Endothelial cell of umbilical vein (primary cell): Measurements from ENCODE around the gene IP6K1. TPM values are rescaled to one million over a fixed set of nuclear protein-coding genes. Genes with fewer than 3 reads are reported as not detected.
A peak's percentile ranks its signal among the peaks of the same experiment; 100 is the strongest.

Experiments
- BruUV-seq: library from RNA; stranded (reverse); fragments of 400-500 nt; replicated peaks from 2 replicates; lab custom pipeline; 2021; lab: Mats Ljungman, UMichigan
- CTCF ChIA-PET: fragments of 300-600, 350-600 bp; sonication (Branson Sonifier 250); formaldehyde crosslinking; loops from one replicate; lab custom pipeline; 2021; ENCODE audit warnings: antibody characterized with exemption, inconsistent platforms; lab: Charles Lee
- POLR2A ChIA-PET: fragments of 300-600, 350-600 bp; sonication (Branson Sonifier 250); formaldehyde crosslinking; loops from one replicate; lab custom pipeline; 2021; ENCODE audit warnings: antibody characterized with exemption, inconsistent platforms; lab: Charles Lee
- DNase-seq: peaks from one replicate; pipeline ENCODE4 v3.0.0-alpha.2; 2011; ENCODE audit warnings: low read depth, low spot score
- FAIRE-seq: peaks from 2 replicates; lab custom pipeline; 2011; peaks lifted over from hg19 to GRCh38; lab: Jason Lieb, UNC
- H2AFZ ChIP-seq: 2 replicates; pipeline ENCODE4 v1.6.0; 2012; ENCODE audit warnings: low read depth, low read length, control low read depth, inconsistent platforms
- H3K27ac ChIP-seq: 2 replicates; pipeline ENCODE4 v1.5.1; 2011; ENCODE audit warnings: low read depth, mild to moderate bottlenecking, control low read depth, low read length, moderate library complexity; ENCODE audit not compliant: insufficient read depth
- H3K27me3 ChIP-seq, 2 experiments: 2 replicates each; pipeline versions ENCODE4 v1.6.0 to v1.6.1; 2011; ENCODE audit warnings: low read length in 2 of 2, mixed read lengths in 1 of 2; ENCODE audit not compliant: control insufficient read depth in 2 of 2, insufficient read depth in 2 of 2
- H3K36me3 ChIP-seq, 2 experiments: 2 replicates in 1 of 2; 3 replicates in 1 of 2; pipeline ENCODE4 v1.5.1; 2011; ENCODE audit warnings: low read length in 2 of 2, mild to moderate bottlenecking in 1 of 2, moderate library complexity in 1 of 2; ENCODE audit not compliant: control insufficient read depth in 2 of 2, insufficient read depth in 2 of 2; ENCODE audit errors: extremely low read depth in 1 of 2
- H3K4me1 ChIP-seq: 3 replicates; pipeline ENCODE4 v1.5.1; 2011; ENCODE audit warnings: mild to moderate bottlenecking, low read length; ENCODE audit not compliant: control insufficient read depth, insufficient read depth; ENCODE audit errors: extremely low read depth
- H3K4me2 ChIP-seq: 2 replicates; pipeline ENCODE4 v1.6.1; 2011; ENCODE audit warnings: low read length, control low read depth, mixed read lengths; ENCODE audit not compliant: insufficient read depth
- H3K4me3 ChIP-seq, 3 experiments: fragments of 200-600 bp in 1 of 3; sonication (generic), shearing (Covaris generic) in 1 of 3; replicated peaks in 1 of 3; 2 replicates each; pipeline ENCODE4 v1.5.1; 2011 to 2016; ENCODE audit warnings: control low read depth in 3 of 3, low read length in 3 of 3, mild to moderate bottlenecking in 2 of 3, inconsistent platforms in 1 of 3, low read depth in 1 of 3, moderate library complexity in 1 of 3; ENCODE audit not compliant: insufficient read depth in 1 of 3
- H3K79me2 ChIP-seq: 2 replicates; pipeline ENCODE4 v1.6.0; 2012; ENCODE audit warnings: low read length, inconsistent platforms; ENCODE audit not compliant: control insufficient read depth, insufficient read depth
- H3K9ac ChIP-seq: replicated peaks from 2 replicates; pipeline ENCODE3; 2011; ENCODE audit warnings: low read length, control low read depth; ENCODE audit not compliant: insufficient read depth; ENCODE audit errors: extremely low read depth
- H3K9me1 ChIP-seq: replicated peaks from 3 replicates; pipeline ENCODE4 v1.6.0; 2011; ENCODE audit warnings: mild to moderate bottlenecking, low read length; ENCODE audit not compliant: control insufficient read depth, insufficient read depth; ENCODE audit errors: extremely low read depth
- H3K9me3 ChIP-seq: replicated peaks from 2 replicates; pipeline ENCODE4 v1.5.1; 2012; ENCODE audit warnings: low read length, inconsistent platforms; ENCODE audit not compliant: control insufficient read depth, insufficient read depth
- H4K20me1 ChIP-seq: replicated peaks from 2 replicates; pipeline ENCODE3; 2011; ENCODE audit warnings: mild to moderate bottlenecking, low read length; ENCODE audit not compliant: control insufficient read depth, insufficient read depth; ENCODE audit errors: extremely low read depth
- CTCF ChIP-seq, 2 donors: IDR thresholded peaks; 1 replicate in 1 of 2; 2 replicates in 1 of 2; pipeline ENCODE4 v1.5.1; 2011; ENCODE audit warnings: low read length in 2 of 2, mild to moderate bottlenecking in 2 of 2, moderate library complexity in 2 of 2, control low read depth in 1 of 2, inconsistent platforms in 1 of 2, low read depth in 1 of 2; ENCODE audit not compliant: insufficient read depth in 1 of 2; ENCODE audit errors: extremely low read depth in 1 of 2
- EZH2 ChIP-seq: IDR thresholded peaks from 2 replicates; pipeline ENCODE4 v1.6.1; 2012; ENCODE audit warnings: borderline replicate concordance, low read depth, mild to moderate bottlenecking, moderate library complexity, low read length, inconsistent platforms; ENCODE audit not compliant: severe bottlenecking
- FOS ChIP-seq: IDR thresholded peaks from 2 replicates; pipeline ENCODE4 v1.6.1; 2011; ENCODE audit warnings: mild to moderate bottlenecking, low read length, moderate library complexity, borderline replicate concordance; ENCODE audit not compliant: insufficient read depth
- GATA2 ChIP-seq: IDR thresholded peaks from 2 replicates; pipeline ENCODE4 v1.7.0; 2011; ENCODE audit warnings: low read depth, mild to moderate bottlenecking, moderate library complexity, mixed read lengths, low read length; ENCODE audit not compliant: insufficient read length, insufficient read depth
- JUN ChIP-seq: IDR thresholded peaks from 2 replicates; pipeline ENCODE4 v1.6.1; 2011; ENCODE audit warnings: borderline replicate concordance, low read depth; ENCODE audit not compliant: insufficient read length, insufficient read depth
- MAX ChIP-seq: IDR thresholded peaks from 2 replicates; pipeline ENCODE4 v1.6.1; 2011; ENCODE audit not compliant: insufficient read depth, insufficient read length
- MYC ChIP-seq: IDR thresholded peaks from one replicate; pipeline ENCODE4 v1.6.1; 2011; ENCODE audit warnings: mild to moderate bottlenecking, low read depth, low read length
- POLR2A ChIP-seq: IDR thresholded peaks from 2 replicates; pipeline ENCODE4 v1.6.1; 2012; ENCODE audit warnings: low read depth, mild to moderate bottlenecking, control low read depth, low read length
- POLR2AphosphoS5 ChIP-seq: IDR thresholded peaks from 2 replicates; pipeline ENCODE4 v1.6.1; 2012; ENCODE audit warnings: low read depth, mild to moderate bottlenecking, control low read depth, low read length, moderate library complexity; ENCODE audit not compliant: insufficient read depth
- dilution Hi-C: fragments of 300-500 bp; cut with MboI; formaldehyde crosslinking; loops from one replicate; pipeline ENCODE4 v1.15.0; 2019; ENCODE audit warnings: low sequenced_read_pairs; ENCODE audit not compliant: extremely low pct_ligation_motif_present
- intact Hi-C: fragments of 100-400 bp; cut with micrococcal nuclease; formaldehyde crosslinking; loops from one replicate; pipeline ENCODE4 v1.10.0; 2022
- polyA plus RNA-seq, 4 experiments: library from polyadenylated mRNA; depleted of rRNA in 3 of 4; stranded (reverse) in 3 of 4; unstranded in 1 of 4; fragments of >200 nt; gene quantifications; 2 replicates each; pipeline versions ENCODE4 v1.2.1 to v1.2.3, GENCODE V29; 2011 to 2012; ENCODE audit warnings: missing spikeins in 1 of 4
- total RNA-seq: library from RNA; stranded (reverse); gene quantifications from 2 replicates; pipeline ENCODE4 v1.2.3, GENCODE V29; 2021

The IP6K1 gene
- total and polyA plus RNA-seq, 2 donors (not counting 3 experiments of a cell fraction or from before 2014, with no cell fraction given): 42.7 to 60.8 TPM

GRCh38 chr3:49720855-49721595, 65.3 kb downstream of the IP6K1 start:
- TF ChIP-seq GATA2: no peak
- TF ChIP-seq MYC: no peak
- TF ChIP-seq CTCF (IDR thresholded peaks at IDR 0.05; ENCODE audit: extremely low read depth in 1 of 2, insufficient read depth in 1 of 2, low read depth in 1 of 2, low read length in 2 of 2): no peak
- TF ChIP-seq MAX: no peak
- TF ChIP-seq POLR2AphosphoS5: no peak
- TF ChIP-seq EZH2: no peak
- TF ChIP-seq FOS: no peak
- no peak for TF ChIP-seq POLR2A
- TF ChIP-seq JUN: no peak
- Histone ChIP-seq H3K4me3 (no peak overlapping the region), H3K9me3 (no peaks in the 10 kb centered on the region), H4K20me1 (no peaks in the 10 kb centered on the region), H3K9me1 (no peaks in the 10 kb centered on the region), H3K27me3 (no peaks in the 10 kb centered on the region), H3K79me2 (peaks cover 13% of the 10 kb centered on the region), H2AFZ (no peak overlapping the region), H3K4me2 (no peak overlapping the region), H3K4me1 (peaks cover 19% of the 10 kb centered on the region), H3K9ac (no peak overlapping the region), H3K27ac (no peak overlapping the region), H3K36me3 (peaks cover 3 to 22% of the 10 kb centered on the region in 2 experiments)
- intact Hi-C loops (loop anchor here (10.0 kb wide), 1 partner anchor 364 kb away; the partner anchor contains the start of gene RBM5), dilution Hi-C loops (no loop called here)
- DNase-seq: no peak
- BruUV-seq: TSS peak; percentile 3
- CTCF ChIA-PET: interaction anchor here (1.0 kb wide), 1 partner anchor 118 kb away, joined by 3 read pairs; no protein-coding TSS in a partner anchor
- POLR2A ChIA-PET: no interaction called here
- FAIRE-seq: no peak
